Brain microvascular endothelial cell (primary cell): ENCODE data around the gene BMERB1.

Experiments used
- DNase-seq: peaks from one replicate; pipeline ENCODE4 v3.0.0-alpha.2; 2020
- H3K27ac ChIP-seq: fragments of 250-450 bp; sonication (Bioruptor Pico); 2 replicates; pipeline ENCODE4 v1.5.1; 2020; ENCODE audit warnings: mild to moderate bottlenecking, moderate library complexity
- H3K27me3 ChIP-seq: fragments of 250-450 bp; sonication (Bioruptor Pico); replicated peaks from 2 replicates; pipeline ENCODE4 v1.5.1; 2020; ENCODE audit warnings: mild to moderate bottlenecking
- H3K36me3 ChIP-seq: fragments of 250-450 bp; sonication (Bioruptor Pico); replicated peaks from 2 replicates; pipeline ENCODE4 v1.5.1; 2020; ENCODE audit warnings: mild to moderate bottlenecking
- H3K4me3 ChIP-seq: 2 replicates; pipeline ENCODE4 v1.5.1; 2011; ENCODE audit warnings: low read depth, mild to moderate bottlenecking, control low read depth, low read length, moderate library complexity
- CTCF ChIP-seq: IDR thresholded peaks from 2 replicates; pipeline ENCODE4 v1.5.1; 2011; ENCODE audit warnings: low read depth, mild to moderate bottlenecking, moderate library complexity, low read length, control low read depth, inconsistent platforms; ENCODE audit errors: missing control alignments
- in situ Hi-C: cut with HindIII; loops from 2 replicates; pipeline ENCODE4 v1.10.0; 2017; ENCODE audit warnings: low sequenced_read_pairs, low pct_ligation_motif_present

The BMERB1 gene

GRCh38 chr16:15536843-15537242, 102.5 kb downstream of the BMERB1 start:
- H3K27me3 ChIP-seq, result no peaks in the 10 kb centered on the region
- in situ Hi-C loops, result no loop called here
- TF ChIP-seq CTCF, result no peak
- DNase-seq, result no peak
- no peak overlapping the region for H3K4me3 ChIP-seq
- no peak overlapping the region for H3K27ac ChIP-seq
- H3K36me3 ChIP-seq, result no peaks in the 10 kb centered on the region

- H3K36me3 ChIP-seq, result no peaks in the 10 kb centered on the region
- TF ChIP-seq CTCF, result no peak
- H3K27me3 ChIP-seq, result no peaks in the 10 kb centered on the region
- H3K4me3 ChIP-seq, result no peak overlapping the region
- H3K27ac ChIP-seq, result no peak overlapping the region
- no peak for DNase-seq
- in situ Hi-C loops, result no loop called here
Measured at GRCh38 chr16:15538507-15538906, 104.1 kb downstream of the BMERB1 start.

- Histone ChIP-seq H3K27ac (no peak overlapping the region), H3K27me3 (no peaks in the 10 kb centered on the region), H3K4me3 (no peak overlapping the region), H3K36me3 (no peaks in the 10 kb centered on the region)
- no peak for DNase-seq
- no peak for TF ChIP-seq CTCF
- in situ Hi-C loops, result no loop called here
Measured at GRCh38 chr16:15539197-15539596, 104.8 kb downstream of the BMERB1 start.

DNA sequence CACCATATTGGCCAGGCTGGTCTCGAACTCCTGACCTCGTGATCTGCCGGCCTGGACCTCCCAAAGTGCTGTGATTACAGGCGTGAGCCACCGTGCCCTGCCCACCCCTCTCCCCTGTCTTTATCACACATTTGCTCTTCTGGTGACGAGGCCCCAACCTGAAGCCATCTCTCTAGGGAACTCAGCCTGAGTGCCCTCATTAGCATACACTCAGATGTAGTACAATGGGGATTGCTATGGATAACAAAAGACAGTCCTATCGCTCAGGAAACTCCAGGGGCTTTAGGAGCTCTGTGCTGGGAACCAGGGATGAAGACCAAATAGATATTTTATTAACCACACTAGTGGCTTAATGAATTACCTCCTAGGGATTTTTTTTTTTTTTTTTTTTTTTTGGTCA, 107.9 kb downstream of the BMERB1 start:
- no peaks in the 10 kb centered on the region for H3K27me3 ChIP-seq
- no peak for DNase-seq
- no peak overlapping the region for H3K27ac ChIP-seq
- H3K4me3 ChIP-seq, result no peak overlapping the region
- in situ Hi-C loops, result no loop called here
- H3K36me3 ChIP-seq, result no peaks in the 10 kb centered on the region
- no peak for TF ChIP-seq CTCF

GRCh38 chr16:15542734-15543347, 108.5 kb downstream of the BMERB1 start:
- Histone ChIP-seq H3K4me3 (no peak overlapping the region), H3K27ac (no peak overlapping the region), H3K27me3 (no peaks in the 10 kb centered on the region), H3K36me3 (no peaks in the 10 kb centered on the region)
- no peak for TF ChIP-seq CTCF
- DNase-seq, result no peak
- in situ Hi-C loops, result no loop called here

DNA sequence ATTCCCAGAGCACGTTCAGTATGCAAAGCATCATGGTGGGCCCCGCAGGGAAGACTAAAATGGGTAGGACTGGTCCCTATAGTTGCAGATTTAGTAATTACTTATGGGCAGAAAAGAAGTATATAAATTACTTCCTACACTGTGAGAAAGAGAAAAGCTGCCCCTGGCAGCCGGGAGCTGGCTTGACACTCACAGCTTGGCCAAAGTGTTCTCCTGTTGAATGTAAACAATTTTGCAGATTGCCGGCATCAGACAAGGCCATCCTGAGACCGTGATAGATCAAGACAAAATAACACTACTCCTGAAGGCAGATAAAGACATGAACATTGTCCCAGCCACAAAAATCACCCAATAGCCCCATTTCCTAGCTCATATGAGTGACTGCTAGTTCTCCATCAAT, 110.0 kb downstream of the BMERB1 start:
- H3K27me3 ChIP-seq, result no peaks in the 10 kb centered on the region
- in situ Hi-C loops, result no loop called here
- no peak for TF ChIP-seq CTCF
- no peak overlapping the region for H3K27ac ChIP-seq
- no peak overlapping the region for H3K4me3 ChIP-seq
- H3K36me3 ChIP-seq, result no peaks in the 10 kb centered on the region
- no peak for DNase-seq
